Measurements from ENCODE around the gene NUDT3.
"Not testable (repeated sequence)": the region's sequence is repeated elsewhere in the genome, so short reads cannot be mapped to it uniquely, and the experiment has no call there.

GRCh38 chr6:34329814-34330213 is 62.7 kb downstream of the NUDT3 start:
- not testable (repeated sequence) for TF ChIP-seq CTCF, POLR2A (IDR thresholded peaks at IDR 0.05)

All from ovary (tissue), 3 donors.